Body of pancreas (tissue), 4 donors: ENCODE results near the gene ARHGAP18. TPM values are rescaled to one million over a fixed set of nuclear protein-coding genes. Genes with fewer than 3 reads are reported as not detected.

ENCODE experiments used
- ATAC-seq: fragments of 150-250 bp; one replicate; pipeline ENCODE4 v1.9.1; 2016
- DNase-seq, 4 donors: peaks; one replicate each; pipeline ENCODE4 v3.0.0-alpha.2; 2019
- H3K27ac ChIP-seq, 4 donors: fragments of 200-600 bp; sonication (generic); 1 replicate in 3 of 4; 2 replicates in 1 of 4; pipeline versions ENCODE4 v1.5.1 to v1.6.1; 2016 to 2019; ENCODE audit warnings: mild to moderate bottlenecking in 1 of 4, mixed read lengths in 1 of 4, moderate library complexity in 1 of 4
- H3K27me3 ChIP-seq, 2 donors: fragments of 200-600 bp; sonication (generic); one replicate each; pipeline ENCODE4 v1.6.0; 2016; ENCODE audit warnings: mild to moderate bottlenecking in 1 of 2
- H3K36me3 ChIP-seq, 2 donors: fragments of 200-600 bp; sonication (generic); replicated peaks in 1 of 2; 2 replicates each; pipeline ENCODE4 v1.5.1; 2016; ENCODE audit warnings: low read depth in 2 of 2; ENCODE audit not compliant: insufficient read depth in 1 of 2
- H3K4me1 ChIP-seq: fragments of 200-600 bp; sonication (generic); one replicate; pipeline ENCODE4 v1.6.0; 2016
- H3K4me3 ChIP-seq, 2 donors: fragments of 200-600 bp; sonication (generic); 1 replicate in 1 of 2; 2 replicates in 1 of 2; pipeline ENCODE4 v1.5.1; 2016 to 2019
- H3K9me3 ChIP-seq, 3 donors: fragments of 200-600 bp; sonication (generic); 1 replicate in 2 of 3; 2 replicates in 1 of 3; pipeline ENCODE4 v1.5.1; 2016
- CTCF ChIP-seq, 7 experiments: fragments of 450-650 bp in 4 of 7; fragments of 200-600 bp in 3 of 7; sonication (generic) in 3 of 7; IDR thresholded peaks; one replicate each; pipeline ENCODE4 v1.5.1; 2016 to 2019; ENCODE audit warnings: antibody characterized with exemption in 7 of 7
- POLR2A ChIP-seq, 3 donors: fragments of 450-650 bp; IDR thresholded peaks; one replicate each; pipeline ENCODE4 v1.6.1; 2016; ENCODE audit warnings: antibody characterized with exemption in 3 of 3, mild to moderate bottlenecking in 2 of 3
- WGBS, 2 donors: methylation state at CpG; one replicate each; pipeline ENCODE4 v1.1.5; 2017; 5-methylcytosine and 5-hydroxymethylcytosine counted together
- intact Hi-C: fragments of 100-400 bp; cut with DNase I; formaldehyde crosslinking; loops from one replicate; pipeline ENCODE4 v1.15.1; 2023
- total RNA-seq, 2 donors: library from RNA; depleted of rRNA; stranded (reverse); fragments of >200 nt; gene quantifications; one replicate each; pipeline ENCODE4 v1.1.0, GENCODE V29; 2016

Gene ARHGAP18
- total RNA-seq, 2 donors from 2014 or later, result 16.2 to 30.6 TPM

- DNase-seq, result no peak
- Histone ChIP-seq H3K9me3 (no peaks in the 10 kb centered on the region), H3K4me3 (no peak overlapping the region), H3K27ac (no peak overlapping the region), H3K36me3 (no peaks in the 10 kb centered on the region), H3K27me3 (no peaks in the 10 kb centered on the region), H3K4me1 (no peaks in the 10 kb centered on the region)
- 63 to 76% methylated on average over 4 of the region's 4 CpGs for WGBS, 2 donors
- no peak for ATAC-seq
- TF ChIP-seq POLR2A (IDR thresholded peaks at IDR 0.05) (no peak), CTCF (IDR thresholded peaks at IDR 0.05) (no peak)
- intact Hi-C loops, result no loop called here
Measured at GRCh38 chr6:129713806-129714333, 3.9 kb upstream of the ARHGAP18 start.

GRCh38 chr6:129711271-129711631 lies 1.3 kb upstream of the ARHGAP18 start:
- TF ChIP-seq CTCF (IDR thresholded peaks at IDR 0.05), result no peak
- no peak for TF ChIP-seq POLR2A (IDR thresholded peaks at IDR 0.05)
- intact Hi-C loops, result no loop called here

GRCh38 chr6:129710450-129711270 lies 683 bp upstream of the ARHGAP18 start:
- Histone ChIP-seq H3K27ac (peak overlapping the region; percentile 60 to 93 (median 90)), H3K36me3 (no peaks in the 10 kb centered on the region), H3K27me3 (no peaks in the 10 kb centered on the region), H3K4me3 (peak overlapping the region in 1 of 2 donors; percentile 19), H3K4me1 (peaks cover 29% of the 10 kb centered on the region), H3K9me3 (no peaks in the 10 kb centered on the region)
- TF ChIP-seq POLR2A (IDR thresholded peaks at IDR 0.05) (no peak), CTCF (IDR thresholded peaks at IDR 0.05) (no peak)
- 14 to 19% methylated on average over 14 of the region's 14 CpGs for WGBS, 2 donors
- ATAC-seq (no peak), DNase-seq (no peak)
- intact Hi-C loops, result no loop called here

More at GRCh38 chr6:129711271-129711631, 1.3 kb upstream of the ARHGAP18 start:
- DNase-seq (no peak), ATAC-seq (no peak)
- Histone ChIP-seq H3K4me3 (no peak overlapping the region), H3K9me3 (no peaks in the 10 kb centered on the region), H3K4me1 (peaks cover 23% of the 10 kb centered on the region), H3K27ac (no peak overlapping the region), H3K27me3 (no peaks in the 10 kb centered on the region), H3K36me3 (no peaks in the 10 kb centered on the region)
- WGBS, 2 donors, result 84 to 90% methylated on average over 2 of the region's 2 CpGs

GRCh38 chr6:129709196-129709768 lies 695 bp downstream of the ARHGAP18 start:
- Histone ChIP-seq H3K4me1 (peaks cover 41% of the 10 kb centered on the region), H3K36me3 (no peaks in the 10 kb centered on the region), H3K4me3 (peak overlapping the region; percentile 39 to 46), H3K27ac (peak overlapping the region; percentile 60 to 93 (median 90)), H3K27me3 (no peaks in the 10 kb centered on the region), H3K9me3 (no peaks in the 10 kb centered on the region)
- intact Hi-C loops, result no loop called here
- ATAC-seq (peak; percentile 23), DNase-seq (peak in 3 of 4 donors; percentile 31 to 49 (median 42))
- 2 to 11% methylated on average over 2 of the region's 2 CpGs for WGBS, 2 donors
- no peak for TF ChIP-seq POLR2A (IDR thresholded peaks at IDR 0.05)

- 11 to 16% methylated on average over 4 of the region's 4 CpGs for WGBS, 2 donors
- H3K4me1 ChIP-seq, result peaks cover 45% of the 10 kb centered on the region
Measured at GRCh38 chr6:129708496-129709195, 1.3 kb downstream of the ARHGAP18 start.

More at GRCh38 chr6:129708496-129709195, 1.3 kb downstream of the ARHGAP18 start:
- ATAC-seq (no peak), DNase-seq (no peak)
- Histone ChIP-seq H3K36me3 (no peaks in the 10 kb centered on the region), H3K4me3 (peak overlapping the region; percentile 39 to 46), H3K27ac (peak overlapping the region; percentile 47 to 93 (median 90)), H3K27me3 (no peaks in the 10 kb centered on the region), H3K9me3 (no peaks in the 10 kb centered on the region)
- intact Hi-C loops, result no loop called here
- TF ChIP-seq CTCF (IDR thresholded peaks at IDR 0.05), result no peak
- no peak for TF ChIP-seq POLR2A (IDR thresholded peaks at IDR 0.05)
